NCI-H2029 (cell line): ENCODE measurements around the gene ARHGEF33.

Source experiments
- DNase-seq: peaks from one replicate; lab custom pipeline; 2025; lab: John Stamatoyannopoulos, UW

ARHGEF33 gene

DNA sequence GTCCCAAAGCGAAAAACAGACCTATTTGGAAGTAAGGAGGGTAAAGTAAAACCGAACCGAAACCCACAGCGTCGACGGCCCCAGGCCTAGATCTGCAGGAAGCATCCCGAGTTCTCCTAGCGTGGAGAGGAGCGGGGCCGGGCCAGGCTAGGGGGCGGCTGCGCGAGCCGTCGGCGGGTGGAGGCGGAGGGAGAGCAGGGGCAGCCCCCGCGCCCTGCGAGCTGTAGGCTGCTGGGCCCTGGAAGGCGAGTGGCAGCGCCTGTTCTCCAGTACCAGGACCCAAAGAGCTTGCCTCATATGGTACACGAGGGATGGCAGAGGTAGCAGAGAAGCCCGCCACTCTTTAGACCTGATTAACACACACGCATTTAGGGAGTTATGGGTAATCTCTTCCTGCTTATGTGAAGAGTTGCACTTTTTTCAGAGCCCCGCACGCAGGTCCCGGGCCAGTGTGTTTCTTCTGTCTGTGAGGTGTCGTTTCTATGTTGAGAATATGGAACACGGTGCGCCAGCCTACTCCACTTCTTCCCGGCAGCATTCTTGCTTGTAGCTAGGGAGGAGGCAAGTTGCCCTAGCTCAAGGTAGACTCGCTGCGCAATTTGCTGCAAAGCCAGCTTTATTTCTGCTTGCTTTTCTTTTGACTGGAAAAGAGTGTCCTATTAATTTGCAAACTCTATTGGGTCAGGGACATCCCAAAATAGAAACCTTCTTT, 71.1 kb downstream of the ARHGEF33 start:
- no peak for DNase-seq

DNA sequence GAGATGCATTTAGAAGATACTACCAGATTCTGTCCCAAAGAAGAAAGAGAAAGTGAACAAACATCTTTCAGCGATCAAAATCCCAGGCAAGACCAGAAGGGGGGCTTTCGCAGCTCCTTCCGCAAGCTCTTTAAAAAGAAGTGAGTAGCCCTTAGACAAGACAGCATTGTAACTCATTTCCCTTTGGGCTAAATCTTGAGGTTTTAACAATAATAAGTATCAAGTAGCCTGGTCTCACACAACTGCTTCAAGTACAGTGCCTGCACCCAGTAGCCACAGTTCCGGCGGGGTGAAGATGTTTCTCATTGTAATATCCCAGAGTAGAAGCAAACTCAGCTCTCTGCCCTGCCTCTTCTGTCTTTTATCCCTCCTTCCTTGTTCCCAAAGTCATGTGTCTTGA, 76.3 kb downstream of the ARHGEF33 start:
- DNase-seq: no peak

DNA sequence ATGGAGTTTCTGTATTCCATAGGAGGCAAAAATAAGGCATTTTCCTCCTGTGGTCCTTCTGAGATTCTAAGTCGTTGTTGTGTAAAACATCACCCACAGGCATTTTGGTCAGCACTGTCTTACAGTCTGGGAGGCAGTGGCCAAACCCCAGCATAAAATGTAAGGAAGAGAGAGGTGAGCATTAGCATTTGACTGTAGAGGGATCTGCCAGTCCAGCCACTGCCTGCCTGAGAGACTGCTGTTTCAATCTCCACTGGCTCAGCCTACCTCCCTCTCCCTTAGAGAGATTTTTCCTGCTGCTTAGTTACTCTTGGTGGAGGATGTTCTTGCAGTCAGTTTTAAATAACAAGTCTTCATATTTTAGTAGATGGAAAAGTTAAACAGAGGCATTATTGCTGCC, 77.0 kb downstream of the ARHGEF33 start:
- no peak for DNase-seq

DNA sequence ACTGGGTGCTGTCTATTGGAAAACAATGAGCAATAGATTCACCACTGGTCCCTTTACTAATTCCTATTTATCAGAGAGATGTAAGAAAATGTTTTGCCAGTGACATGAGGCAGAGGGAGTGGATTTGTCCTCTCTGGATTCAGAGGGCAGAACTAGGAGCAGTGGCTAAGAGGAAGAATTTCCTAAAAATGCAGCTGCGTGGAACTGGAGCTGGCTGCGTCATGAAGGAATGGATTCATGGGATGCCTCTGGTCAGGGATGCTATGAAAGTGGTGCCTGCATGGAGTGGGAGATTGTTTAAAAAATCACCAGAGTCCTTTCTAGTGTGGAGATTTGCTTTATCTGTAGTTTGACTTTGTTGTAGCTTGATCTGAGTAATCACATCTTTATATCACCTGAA, 78.3 kb downstream of the ARHGEF33 start:
- DNase-seq: no peak

DNA sequence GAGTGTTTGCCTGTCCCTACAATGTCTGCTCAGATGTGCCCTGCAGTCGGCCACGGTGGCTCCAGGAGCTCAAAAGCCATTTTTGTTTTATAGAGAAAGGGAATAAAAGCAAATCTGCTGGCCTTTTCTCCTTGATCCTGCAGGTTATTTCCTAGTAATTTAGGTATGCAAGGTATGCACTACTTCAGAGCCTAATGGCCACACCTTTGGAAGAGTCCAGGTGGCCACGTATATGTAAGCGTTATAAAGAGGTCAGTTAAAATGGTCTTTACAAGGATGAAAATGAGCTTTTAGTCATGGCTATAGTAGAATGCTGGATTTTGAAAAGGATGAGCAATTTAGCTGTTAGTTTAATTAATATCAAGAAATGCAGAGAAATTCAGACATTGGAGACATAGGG, 81.7 kb downstream of the ARHGEF33 start:
- no peak for DNase-seq

DNA sequence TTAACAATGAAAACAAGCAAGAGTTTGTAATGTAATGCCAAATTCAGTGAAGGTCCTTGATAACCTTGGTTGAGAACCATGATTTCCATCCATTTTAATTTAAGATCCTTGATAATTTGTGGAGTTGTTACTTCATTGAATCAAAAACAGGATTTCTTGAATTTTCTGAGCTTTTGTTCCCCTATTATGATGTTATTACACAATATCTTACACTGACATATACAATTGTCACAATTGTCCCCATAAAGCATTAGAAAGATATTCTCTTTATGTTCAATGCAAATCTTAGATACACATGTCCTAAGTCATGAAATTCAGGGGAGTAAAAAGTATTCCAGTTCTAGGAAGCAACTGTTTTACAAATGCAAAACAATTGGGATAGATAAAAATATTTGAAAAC, 83.6 kb downstream of the ARHGEF33 start:
- no peak for DNase-seq

DNA sequence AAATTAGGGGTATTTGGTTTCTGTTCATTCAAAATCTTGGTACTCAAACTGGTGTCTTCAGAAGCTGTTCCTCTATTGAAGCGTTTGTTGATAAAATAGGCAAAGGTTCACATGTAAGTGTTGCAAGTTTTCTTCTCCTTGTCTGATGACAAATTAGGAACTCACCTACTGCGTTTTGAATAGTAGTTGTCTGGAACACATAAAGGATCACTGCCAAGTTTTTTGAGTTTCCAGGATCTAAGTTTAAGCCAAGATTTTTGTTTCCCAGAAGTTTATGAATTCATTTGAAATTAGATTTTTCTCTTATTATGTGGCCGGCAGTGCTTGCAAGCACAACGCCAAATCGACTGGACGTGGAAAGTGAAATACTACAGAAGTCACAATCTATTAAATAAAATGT, 85.4 kb downstream of the ARHGEF33 start:
- DNase-seq: no peak

DNA sequence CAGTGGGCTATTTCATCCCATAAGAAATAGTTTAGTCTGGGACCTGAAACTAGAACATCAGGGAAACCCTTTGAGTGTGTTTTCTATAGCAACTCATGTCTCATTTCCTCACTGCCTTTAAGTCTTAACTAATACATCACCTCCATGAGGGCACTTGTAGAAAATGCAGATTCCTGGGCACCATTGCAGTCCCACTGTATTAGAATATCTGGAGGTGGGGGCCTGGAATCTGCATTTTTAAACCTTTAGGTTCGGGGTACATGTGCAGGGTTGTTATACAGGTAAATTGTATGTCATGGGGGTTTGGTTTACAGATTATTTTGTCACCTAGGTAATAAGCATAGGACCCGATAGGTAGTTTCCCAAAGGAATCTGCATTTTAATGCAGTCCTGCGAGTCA, 87.4 kb downstream of the ARHGEF33 start:
- DNase-seq: no peak

DNA sequence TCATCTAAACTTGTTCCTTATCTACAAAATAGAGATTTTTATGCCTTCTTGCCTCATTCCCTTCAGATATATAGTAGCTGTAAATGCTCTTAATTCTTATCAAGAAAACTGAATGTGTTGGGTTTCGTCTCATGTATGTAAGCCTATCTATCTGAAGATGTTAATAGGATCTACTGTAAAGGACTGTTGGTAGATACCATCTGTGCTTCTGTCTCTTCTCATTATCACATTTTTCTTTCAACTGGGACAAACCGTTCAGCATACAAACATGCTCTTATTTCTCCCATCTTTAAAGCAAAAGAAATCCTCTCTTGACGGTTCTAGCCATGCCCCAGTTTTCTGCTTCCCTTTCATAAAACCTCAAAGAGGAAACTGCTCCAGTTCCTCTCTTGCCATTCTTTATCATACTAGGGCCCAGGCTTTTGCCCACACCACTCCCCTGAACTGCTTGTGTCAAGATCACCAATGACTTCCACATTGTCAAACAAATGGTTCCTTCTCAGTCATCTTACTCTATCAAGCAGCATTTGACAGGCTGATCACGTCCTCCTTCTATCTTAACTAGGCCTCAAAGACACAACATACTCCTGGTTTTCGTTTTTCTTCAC, 88.7 kb downstream of the ARHGEF33 start:
- DNase-seq: no peak

DNA sequence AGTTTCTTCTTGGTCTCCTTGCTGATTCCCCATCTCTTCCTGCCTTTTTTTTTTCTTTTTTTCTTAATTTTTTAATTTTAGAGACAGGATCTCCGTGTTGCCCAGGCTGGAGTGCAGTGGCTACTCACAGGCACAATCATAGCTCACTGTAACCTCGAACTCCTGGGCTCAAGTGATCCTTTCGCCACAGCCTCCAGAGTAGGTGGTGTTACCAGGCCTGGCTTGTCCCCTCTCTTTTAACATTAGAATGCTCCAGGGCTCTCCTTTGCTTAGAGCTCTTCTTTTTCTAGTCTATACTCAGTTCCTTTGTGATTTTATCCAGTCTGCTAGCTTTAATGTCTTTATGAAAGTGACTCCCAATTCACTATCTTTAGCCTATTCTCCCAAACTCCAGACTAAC, 89.2 kb downstream of the ARHGEF33 start:
- DNase-seq: no peak

DNA sequence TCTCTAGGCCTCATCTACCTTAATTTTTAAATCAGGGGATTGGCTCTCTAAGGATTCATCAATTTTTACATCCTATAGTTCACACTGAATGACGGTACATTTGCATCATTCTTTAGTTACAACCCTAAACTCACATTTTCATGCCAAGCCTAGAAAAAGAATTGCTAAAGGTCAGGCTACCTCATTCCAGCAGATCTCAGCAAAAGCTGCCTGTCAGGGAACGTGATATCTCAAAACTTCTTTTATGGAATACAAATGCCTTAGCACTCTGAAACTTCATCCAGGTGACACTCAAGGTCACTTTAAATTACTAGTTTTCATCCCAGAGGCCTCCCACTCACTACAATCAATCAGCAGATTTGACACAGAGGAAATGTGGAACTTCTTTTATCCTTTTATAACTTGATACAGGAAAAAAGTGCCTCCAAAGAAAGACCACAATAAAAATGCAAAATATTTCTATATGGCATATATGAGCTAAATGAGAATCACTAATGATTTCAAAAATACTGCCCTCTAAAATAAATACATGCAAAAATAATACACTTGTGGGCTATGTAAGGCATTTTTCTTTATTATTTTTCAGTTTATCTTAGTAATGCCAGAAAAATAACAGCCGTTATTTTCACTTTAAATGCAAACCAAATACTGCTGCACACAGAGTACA, 91.5 kb downstream of the ARHGEF33 start:
- DNase-seq: no peak

DNA sequence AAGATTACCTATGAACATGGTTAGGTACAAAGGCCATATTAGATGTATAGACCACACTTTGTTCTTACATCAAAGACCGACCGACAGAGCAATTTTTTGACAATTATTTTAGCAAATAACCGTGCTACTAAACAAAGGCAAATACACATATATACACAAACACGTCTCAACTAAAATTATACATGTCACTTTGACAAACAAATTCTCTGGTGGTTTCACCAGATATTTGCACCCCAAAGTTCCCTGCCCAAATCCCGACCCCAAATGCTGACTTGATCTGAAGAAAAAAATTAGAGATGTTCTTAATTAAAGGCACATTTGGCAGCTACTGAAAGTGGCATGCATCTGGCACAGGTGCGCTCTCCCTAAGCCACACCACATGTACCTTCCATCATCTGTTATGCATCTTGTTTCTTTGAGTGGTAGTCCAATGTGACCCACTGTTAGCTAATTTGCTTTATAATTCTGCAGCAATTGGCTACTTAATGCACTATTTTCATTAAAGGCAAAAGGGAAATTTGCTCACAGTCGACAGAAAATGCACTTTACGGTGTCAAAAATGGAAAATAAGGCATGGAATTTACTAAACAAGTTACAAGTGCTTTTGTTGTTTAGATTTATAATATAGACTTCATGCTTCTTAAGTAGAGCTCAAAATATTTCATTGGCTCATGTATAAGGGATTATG, 92.1 kb downstream of the ARHGEF33 start:
- no peak for DNase-seq

DNA sequence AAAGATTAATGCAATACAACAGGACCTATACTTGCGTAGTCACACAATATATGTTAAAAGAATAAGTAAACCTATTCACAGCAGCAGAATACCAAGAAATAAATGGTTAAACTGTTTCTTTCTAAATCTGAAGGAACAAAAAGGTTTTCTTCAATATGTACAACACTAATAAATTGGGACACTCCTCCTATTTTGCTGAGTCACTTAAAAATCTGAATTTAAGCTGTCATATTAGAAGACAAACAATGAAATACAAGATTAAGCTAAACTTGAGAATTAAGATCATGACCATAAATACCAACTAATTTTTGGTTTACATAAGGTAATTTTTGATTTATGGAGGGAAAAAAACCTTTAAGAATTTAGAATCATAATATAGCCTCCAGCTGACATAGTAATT, 92.8 kb downstream of the ARHGEF33 start:
- no peak for DNase-seq

DNA sequence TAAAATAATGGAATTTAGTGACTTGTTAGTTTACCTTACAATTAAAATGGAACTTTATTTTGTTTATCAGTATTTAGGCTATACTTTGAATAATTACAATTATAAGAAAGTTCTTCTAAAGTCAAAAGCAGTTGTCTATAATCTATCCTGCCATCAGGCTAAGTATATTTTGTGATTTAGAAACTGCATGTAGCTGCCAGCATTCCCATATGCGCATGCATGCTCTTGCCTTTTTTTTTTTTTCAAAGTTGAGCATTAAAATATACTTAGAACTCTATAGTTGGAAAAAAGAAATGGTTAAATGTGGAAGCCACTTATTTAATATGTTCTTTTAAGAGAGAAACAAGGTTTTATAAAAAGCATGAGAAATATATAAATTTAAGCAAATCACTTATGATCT, 99.0 kb downstream of the ARHGEF33 start:
- no peak for DNase-seq

DNA sequence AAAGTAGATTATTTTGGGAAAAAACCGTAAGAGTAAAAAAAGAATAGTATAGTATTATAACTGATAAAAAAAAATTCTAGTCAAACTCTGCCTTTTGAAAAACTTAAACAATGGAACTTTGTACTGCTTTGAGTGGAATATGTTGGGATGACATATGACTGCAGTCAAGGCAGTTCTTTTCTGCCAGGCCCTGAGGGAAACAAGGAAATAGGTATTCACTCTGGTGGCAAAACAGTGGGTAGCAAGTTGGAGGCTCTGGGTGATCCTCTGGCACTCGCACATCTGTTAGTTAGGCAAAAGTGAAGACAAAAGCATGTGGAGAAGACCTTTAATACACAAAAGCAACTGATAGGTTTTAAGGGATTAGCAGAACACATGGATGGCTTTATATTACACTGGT, 102.2 kb downstream of the ARHGEF33 start:
- no peak for DNase-seq

DNA sequence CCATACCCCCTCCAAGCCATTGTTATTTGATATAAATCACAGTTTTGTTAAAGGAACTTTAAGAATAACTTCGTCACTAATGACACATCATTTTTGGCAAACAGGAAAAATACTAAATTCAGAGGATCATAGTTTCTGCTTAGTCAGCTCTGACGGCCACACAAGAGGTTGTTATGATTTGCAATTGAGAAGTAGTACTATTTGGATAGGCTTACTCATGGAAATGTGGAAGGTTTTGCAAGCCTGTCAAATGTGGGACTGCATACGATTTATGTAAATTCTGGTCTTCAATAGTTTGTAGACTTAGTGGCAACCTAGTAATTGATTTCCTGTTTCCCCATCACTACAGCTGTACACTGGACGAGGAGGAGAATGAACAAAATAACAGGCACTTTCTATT, 108.1 kb downstream of the ARHGEF33 start:
- no peak for DNase-seq

DNA sequence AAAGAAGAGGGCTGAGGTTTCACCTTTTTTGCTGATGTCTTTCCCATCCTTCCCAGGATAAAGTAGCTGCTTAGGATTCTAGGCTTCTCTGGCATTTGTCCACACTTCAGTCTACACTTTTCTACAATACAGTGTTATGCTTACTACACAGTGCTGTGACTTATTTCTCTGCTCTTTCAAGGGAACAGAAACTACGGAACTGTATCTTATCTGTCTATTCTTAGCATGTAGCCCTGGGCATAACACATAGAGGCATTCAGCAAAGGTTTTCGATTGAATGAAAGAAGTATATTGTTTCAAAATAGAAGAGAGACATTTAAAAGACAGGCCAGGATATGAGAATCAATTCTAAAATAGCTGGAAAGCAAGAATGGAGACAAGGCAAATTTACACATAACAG, 110.9 kb downstream of the ARHGEF33 start:
- no peak for DNase-seq

DNA sequence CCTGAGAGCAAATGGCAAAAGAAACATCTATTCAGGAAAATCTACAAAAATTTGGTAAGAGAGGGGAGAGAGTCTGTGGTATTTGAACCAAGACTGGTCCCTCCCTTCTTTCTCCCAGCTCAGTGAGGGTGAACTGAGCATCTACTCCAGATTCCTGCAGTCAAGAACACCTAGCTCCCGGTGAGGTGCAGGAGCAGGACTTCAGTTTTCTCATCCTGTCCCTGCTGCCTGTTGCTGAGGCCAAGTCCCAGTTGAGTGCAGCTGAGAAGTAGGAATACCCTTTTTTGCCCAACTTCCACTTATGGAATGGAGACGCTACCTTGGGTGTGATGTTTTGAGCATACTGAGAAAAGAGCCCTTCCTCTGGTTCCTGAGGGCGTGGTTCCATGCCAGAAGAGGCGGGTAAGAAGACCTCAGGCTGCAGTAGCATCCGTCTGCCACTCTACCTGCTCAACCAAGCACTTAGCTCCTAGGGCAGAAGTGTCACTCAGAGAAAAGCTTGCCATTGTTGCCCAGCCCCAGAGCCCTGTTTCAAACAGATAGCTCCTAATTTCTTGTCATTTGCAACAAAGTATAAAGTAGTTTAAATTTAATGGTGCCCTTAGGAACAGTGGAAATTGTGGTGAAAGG, 118.3 kb downstream of the ARHGEF33 start:
- DNase-seq: no peak

DNA sequence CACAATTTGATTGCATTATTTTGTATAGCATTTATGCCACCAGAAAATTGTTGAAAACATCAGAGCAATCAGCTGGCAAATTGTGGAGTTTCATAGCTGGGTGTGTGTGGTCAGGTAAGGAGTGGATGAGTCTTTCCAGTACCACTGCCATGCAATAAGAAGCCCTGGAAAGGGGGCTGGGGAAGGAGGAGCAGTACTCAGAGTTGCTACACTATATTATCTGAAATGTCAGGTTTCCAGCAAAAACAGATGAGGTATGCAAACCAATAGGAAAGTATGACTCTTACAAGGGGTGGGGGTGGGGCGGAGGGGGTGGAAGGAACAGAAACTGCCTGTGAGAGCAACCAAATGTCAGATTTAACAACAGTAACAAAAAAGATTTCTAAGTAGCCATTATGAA, 119.0 kb downstream of the ARHGEF33 start:
- DNase-seq: no peak

DNA sequence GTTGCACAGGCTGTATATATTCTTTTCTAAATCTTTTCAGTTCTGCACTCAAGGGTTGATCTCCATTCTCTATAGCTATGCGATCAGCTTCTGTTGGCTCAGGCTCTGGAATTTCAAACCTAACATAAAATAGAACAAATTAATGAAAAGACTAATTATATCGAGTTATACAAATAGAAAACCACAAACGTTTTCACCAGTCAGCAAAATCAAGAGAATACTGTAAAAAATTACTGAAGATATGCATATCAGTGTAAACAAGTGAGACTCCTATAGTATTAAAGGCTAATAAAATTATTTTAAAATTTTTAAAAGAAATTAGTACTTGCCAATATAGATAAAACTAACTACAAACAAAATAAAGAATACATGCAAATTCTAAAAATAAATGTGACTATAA, 124.2 kb downstream of the ARHGEF33 start:
- DNase-seq: no peak

DNA sequence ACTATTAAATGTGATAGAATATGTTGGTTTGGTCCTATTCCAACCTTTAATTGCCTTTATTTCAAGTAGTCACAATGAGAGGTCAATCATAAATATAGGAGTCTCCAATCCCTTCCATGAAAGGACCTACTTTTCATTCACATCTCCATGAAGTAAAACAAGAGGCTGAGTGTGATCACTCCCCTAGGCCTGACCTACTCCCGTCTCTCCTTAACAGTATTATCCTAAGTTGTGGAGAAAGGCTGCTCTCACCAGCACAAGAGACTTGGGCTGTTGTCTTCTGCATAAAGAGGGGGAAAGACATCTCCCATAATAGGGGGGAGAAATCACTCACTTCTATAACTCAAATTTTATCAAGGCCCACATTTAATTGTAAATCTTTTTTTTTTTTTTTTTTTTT, 125.7 kb downstream of the ARHGEF33 start:
- DNase-seq: no peak

DNA sequence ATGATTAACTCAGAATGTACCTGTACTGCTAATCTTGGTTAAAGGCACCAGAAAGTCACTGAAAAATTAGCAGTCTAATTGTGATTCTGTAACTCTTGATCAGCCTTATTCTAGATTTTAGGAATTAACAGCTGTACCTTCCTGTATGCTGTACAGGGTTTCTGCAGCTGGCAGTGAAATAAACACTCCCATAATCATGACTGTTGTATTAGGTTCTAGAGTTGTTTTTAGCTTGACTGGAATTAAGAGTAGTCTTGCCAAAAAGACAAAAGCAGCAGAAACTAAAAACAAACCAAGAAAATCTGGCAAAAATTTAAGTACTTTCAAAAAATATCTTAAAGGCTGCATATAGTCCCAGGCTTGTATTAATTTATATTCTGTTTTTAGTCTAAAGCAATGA, 127.7 kb downstream of the ARHGEF33 start:
- DNase-seq: no peak

DNA sequence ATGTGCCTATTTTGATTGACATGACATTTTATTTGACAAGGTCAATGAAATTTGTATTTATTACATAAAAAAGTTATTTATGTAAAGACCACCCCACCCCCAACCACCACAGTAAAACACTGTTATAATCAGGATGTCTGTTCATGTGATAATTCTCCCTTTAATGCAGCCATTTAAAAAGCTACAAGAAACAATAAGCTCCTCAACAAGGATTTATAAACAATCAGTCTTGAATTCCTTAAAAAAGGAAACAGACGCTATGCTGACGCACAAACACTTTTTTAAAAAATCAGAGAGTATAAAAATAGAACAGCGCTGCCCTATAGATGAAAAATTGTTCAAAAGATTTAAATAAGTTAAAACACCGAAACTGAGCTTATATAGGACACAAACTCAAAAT, 129.0 kb downstream of the ARHGEF33 start:
- DNase-seq: no peak
